Measurements from ENCODE around the gene DNM2. TPM values are rescaled to one million over a fixed set of nuclear protein-coding genes. Genes with fewer than 3 reads are reported as not detected.

The DNM2 gene
- total RNA-seq, 1 donor = 102 TPM

DNA sequence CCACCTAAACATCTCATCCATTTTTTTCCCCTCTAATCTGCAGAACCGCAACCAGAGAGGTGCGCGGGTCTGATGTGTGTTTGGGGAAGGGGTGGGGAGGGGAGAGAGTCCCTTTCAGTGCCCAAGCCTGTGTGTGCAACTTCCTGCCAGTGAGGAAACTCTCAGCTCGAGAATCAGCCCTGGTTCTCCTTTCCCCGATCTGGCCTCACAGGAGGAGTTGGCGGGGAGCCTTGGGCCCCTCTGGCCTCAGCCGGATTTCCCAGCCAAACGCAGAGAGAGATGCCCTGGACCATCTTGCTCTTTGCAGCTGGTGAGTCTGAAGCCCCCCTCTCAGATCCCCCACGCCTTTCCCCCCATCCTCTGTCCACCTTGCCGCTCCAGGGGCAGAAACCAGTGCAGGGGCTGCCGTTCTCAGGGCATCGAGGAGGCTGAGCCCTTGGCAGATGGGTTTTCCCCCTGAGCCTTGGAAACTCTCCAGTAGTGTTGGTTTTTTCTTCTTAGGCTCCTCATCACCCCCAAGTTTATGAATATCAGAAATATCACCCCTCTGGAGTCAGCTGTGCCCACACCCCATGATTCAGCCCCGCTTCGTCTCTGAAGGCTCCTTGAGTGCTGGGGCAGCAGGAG is 130.5 kb downstream of the DNM2 start, which contains the start of gene C19orf38:
Gene C19orf38, plus strand, starts transcription at position 186 of the 627 bp plus-strand sequence. Its CDS starts 94 bp downstream, at position 280.
- no peak within 1 kb of the TSS for H3K4me3 ChIP-seq (ENCODE audit: insufficient read depth, low read length)
- DNase-seq (ENCODE audit: insufficient read length, low spot score, missing footprints) = peak; percentile 41
- H3K4me2 ChIP-seq (ENCODE audit: insufficient read depth, low read length) = no peak within 1 kb of the TSS
- no peaks in the 10 kb centered on the region for H4K20me1 ChIP-seq (ENCODE audit: insufficient read depth, low read length)
- H3K4me1 ChIP-seq (ENCODE audit: insufficient read depth, low read length) = no peaks in the 10 kb centered on the region
- H3K79me2 ChIP-seq (ENCODE audit: insufficient read depth, low read length) = no peaks in the 10 kb centered on the region
- H3K27ac ChIP-seq (ENCODE audit: low read depth, low read length) = no peak within 1 kb of the TSS
- H3K9me3 ChIP-seq (ENCODE audit: low read depth, low read length) = peaks cover 5% of the 10 kb centered on the region
- TF ChIP-seq, protein P1, sequence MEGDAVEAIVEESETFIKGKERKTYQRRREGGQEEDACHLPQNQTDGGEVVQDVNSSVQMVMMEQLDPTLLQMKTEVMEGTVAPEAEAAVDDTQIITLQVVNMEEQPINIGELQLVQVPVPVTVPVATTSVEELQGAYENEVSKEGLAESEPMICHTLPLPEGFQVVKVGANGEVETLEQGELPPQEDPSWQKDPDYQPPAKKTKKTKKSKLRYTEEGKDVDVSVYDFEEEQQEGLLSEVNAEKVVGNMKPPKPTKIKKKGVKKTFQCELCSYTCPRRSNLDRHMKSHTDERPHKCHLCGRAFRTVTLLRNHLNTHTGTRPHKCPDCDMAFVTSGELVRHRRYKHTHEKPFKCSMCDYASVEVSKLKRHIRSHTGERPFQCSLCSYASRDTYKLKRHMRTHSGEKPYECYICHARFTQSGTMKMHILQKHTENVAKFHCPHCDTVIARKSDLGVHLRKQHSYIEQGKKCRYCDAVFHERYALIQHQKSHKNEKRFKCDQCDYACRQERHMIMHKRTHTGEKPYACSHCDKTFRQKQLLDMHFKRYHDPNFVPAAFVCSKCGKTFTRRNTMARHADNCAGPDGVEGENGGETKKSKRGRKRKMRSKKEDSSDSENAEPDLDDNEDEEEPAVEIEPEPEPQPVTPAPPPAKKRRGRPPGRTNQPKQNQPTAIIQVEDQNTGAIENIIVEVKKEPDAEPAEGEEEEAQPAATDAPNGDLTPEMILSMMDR (IDR thresholded peaks at IDR 0.05; ENCODE audit: extremely low read depth, low read depth, low read length) = no peak
- H2AFZ ChIP-seq (ENCODE audit: low read length) = peak within 1 kb of the TSS; percentile 59
- H3K36me3 ChIP-seq (ENCODE audit: insufficient read depth, low read length) = no peaks in the 10 kb centered on the region
- H3K27me3 ChIP-seq (ENCODE audit: insufficient read depth, low read length) = peaks cover 4% of the 10 kb centered on the region

DNA sequence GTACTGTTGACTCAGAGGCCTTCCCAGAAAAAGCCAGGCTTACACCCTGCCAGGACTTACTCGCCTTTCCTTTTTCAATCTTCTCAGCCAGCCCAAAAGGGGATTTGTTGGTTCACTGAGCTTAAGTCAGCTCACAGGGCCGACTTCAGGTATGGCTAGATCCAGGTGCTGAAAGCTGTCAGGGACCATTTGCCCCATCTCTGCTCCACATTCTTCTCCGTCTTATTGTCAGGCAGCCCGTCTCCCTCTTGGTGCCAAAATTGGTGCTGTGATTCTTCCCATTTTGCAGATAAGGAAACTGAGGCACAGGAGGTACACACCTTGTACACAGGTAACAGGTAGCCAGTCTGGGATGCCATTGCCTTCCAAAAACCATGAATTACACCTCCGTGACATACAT is 132.8 kb downstream of the DNM2 start:
- no peaks in the 10 kb centered on the region for H4K20me1 ChIP-seq (ENCODE audit: insufficient read depth, low read length)
- no peak overlapping the region for H3K4me2 ChIP-seq (ENCODE audit: insufficient read depth, low read length)
- H3K27me3 ChIP-seq (ENCODE audit: insufficient read depth, low read length) = peaks cover 4% of the 10 kb centered on the region
- DNase-seq (ENCODE audit: insufficient read length, low spot score, missing footprints) = no peak
- no peaks in the 10 kb centered on the region for H3K36me3 ChIP-seq (ENCODE audit: insufficient read depth, low read length)
- no peak overlapping the region for H3K4me3 ChIP-seq (ENCODE audit: insufficient read depth, low read length)
- H2AFZ ChIP-seq (ENCODE audit: low read length) = no peak overlapping the region
- H3K79me2 ChIP-seq (ENCODE audit: insufficient read depth, low read length) = no peaks in the 10 kb centered on the region
- TF ChIP-seq, protein P1 (IDR thresholded peaks at IDR 0.05; ENCODE audit: extremely low read depth, low read depth, low read length) = no peak
- H3K9me3 ChIP-seq (ENCODE audit: low read depth, low read length) = peaks cover 5% of the 10 kb centered on the region
- no peak overlapping the region for H3K27ac ChIP-seq (ENCODE audit: low read depth, low read length)
- no peaks in the 10 kb centered on the region for H3K4me1 ChIP-seq (ENCODE audit: insufficient read depth, low read length)

DNA sequence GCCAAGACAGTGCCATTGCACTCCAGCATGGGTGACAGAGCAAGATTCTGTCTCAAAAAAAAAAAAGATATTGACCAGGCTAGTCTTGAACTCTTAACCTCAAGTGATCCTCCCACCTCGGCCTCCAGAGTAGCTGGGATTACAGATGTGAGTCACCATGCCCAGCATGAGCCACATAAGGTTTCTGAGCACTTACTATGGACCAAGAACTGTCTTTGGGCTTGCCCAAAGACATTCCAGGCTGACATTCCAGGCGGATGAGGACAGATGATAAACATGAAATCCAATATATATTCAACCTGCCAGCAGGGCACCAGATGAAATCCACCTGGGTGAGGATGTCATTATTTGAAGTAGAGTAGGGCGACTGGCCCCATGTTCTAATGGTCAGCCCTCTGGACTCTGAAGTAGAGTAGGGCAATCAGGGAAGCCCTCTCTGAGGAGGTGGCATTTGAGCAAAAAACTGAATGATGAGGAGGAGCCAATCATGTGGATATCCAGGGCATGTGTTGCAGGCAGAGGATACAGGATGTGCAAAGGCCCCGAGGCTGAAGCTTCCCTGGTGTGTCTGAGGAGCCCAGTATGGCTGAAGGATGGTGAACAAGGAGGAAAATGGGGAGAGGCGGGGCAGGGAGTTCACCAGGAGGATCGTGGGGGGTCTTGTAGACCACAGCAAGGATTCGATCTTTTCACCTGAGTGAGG is 134.4 kb downstream of the DNM2 start:
- no peak overlapping the region for H3K27ac ChIP-seq (ENCODE audit: low read depth, low read length)
- no peak overlapping the region for H3K4me2 ChIP-seq (ENCODE audit: insufficient read depth, low read length)
- no peak overlapping the region for H3K4me3 ChIP-seq (ENCODE audit: insufficient read depth, low read length)
- no peaks in the 10 kb centered on the region for H3K9me3 ChIP-seq (ENCODE audit: low read depth, low read length)
- no peak overlapping the region for H2AFZ ChIP-seq (ENCODE audit: low read length)
- H3K36me3 ChIP-seq (ENCODE audit: insufficient read depth, low read length) = no peaks in the 10 kb centered on the region
- H3K4me1 ChIP-seq (ENCODE audit: insufficient read depth, low read length) = no peaks in the 10 kb centered on the region
- H3K27me3 ChIP-seq (ENCODE audit: insufficient read depth, low read length) = peaks cover 4% of the 10 kb centered on the region
- no peaks in the 10 kb centered on the region for H4K20me1 ChIP-seq (ENCODE audit: insufficient read depth, low read length)
- DNase-seq (ENCODE audit: insufficient read length, low spot score, missing footprints) = peak; percentile 73
- H3K79me2 ChIP-seq (ENCODE audit: insufficient read depth, low read length) = no peaks in the 10 kb centered on the region
- TF ChIP-seq, protein P1 (IDR thresholded peaks at IDR 0.05; ENCODE audit: extremely low read depth, low read depth, low read length) = no peak

DNA sequence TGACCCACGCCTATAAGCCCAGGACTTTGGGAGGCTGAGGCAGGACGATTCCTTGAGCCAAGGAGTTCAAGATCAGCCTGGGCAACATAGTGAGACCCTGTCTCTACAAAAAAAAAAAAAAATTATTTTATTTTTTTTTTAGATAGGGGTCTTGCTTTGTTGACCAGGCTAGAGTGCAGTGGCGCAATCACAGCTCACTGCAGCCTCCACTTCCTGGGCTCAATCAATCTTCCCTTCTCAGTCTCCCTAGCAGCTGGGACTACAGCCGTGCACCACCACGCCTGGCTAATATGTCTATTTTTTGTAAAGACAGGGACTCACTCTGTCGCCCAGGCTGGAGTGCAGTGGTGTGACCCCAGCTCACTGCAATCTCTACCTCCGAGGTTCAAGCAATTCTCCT is 135.1 kb downstream of the DNM2 start:
- H3K4me1 ChIP-seq (ENCODE audit: insufficient read depth, low read length) = no peaks in the 10 kb centered on the region
- DNase-seq (ENCODE audit: insufficient read length, low spot score, missing footprints) = no peak
- no peak overlapping the region for H3K4me3 ChIP-seq (ENCODE audit: insufficient read depth, low read length)
- H3K79me2 ChIP-seq (ENCODE audit: insufficient read depth, low read length) = no peaks in the 10 kb centered on the region
- no peaks in the 10 kb centered on the region for H3K36me3 ChIP-seq (ENCODE audit: insufficient read depth, low read length)
- H4K20me1 ChIP-seq (ENCODE audit: insufficient read depth, low read length) = no peaks in the 10 kb centered on the region
- H3K9me3 ChIP-seq (ENCODE audit: low read depth, low read length) = no peaks in the 10 kb centered on the region
- TF ChIP-seq, protein P1 (IDR thresholded peaks at IDR 0.05; ENCODE audit: extremely low read depth, low read depth, low read length) = no peak
- no peak overlapping the region for H3K4me2 ChIP-seq (ENCODE audit: insufficient read depth, low read length)
- no peak overlapping the region for H3K27ac ChIP-seq (ENCODE audit: low read depth, low read length)
- H2AFZ ChIP-seq (ENCODE audit: low read length) = no peak overlapping the region
- peaks cover 4% of the 10 kb centered on the region for H3K27me3 ChIP-seq (ENCODE audit: insufficient read depth, low read length)

Data from osteoblast (primary cell).